Measurements from ENCODE around the gene NOB1. TPM values are rescaled to one million over a fixed set of nuclear protein-coding genes. Genes with fewer than 3 reads are reported as not detected.

Gene NOB1
- total RNA-seq, 1 donor from 2014 or later: 60.3 TPM

DNA sequence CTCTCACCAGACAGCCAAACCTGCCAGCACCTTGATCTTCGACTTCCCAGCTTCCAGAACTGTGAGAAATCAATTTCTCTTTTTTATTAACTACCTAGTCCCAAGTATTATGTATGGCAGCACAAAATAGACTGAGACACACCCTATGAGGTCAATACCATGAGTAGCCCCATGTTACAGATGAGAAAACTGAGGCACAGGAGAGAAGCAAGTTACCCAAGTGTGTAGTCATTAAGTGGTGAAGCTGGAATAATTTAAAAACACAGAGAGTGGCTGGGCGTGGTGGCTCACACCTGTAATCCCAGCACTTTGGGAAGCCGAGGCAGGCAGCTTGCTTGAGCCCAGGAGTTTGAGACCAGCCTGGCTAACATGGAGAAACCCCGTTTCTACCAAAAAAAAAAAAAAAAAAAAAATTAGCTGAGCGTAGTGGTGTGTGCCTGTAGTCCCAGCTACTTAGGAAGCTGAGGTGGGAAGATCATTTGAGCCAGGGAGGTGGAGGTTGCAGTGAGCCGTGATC lies 33.2 kb downstream of the NOB1 start:
- Mint-ChIP-seq H3K9me3 (no peaks in the 10 kb centered on the region), H3K27me3 (no peaks in the 10 kb centered on the region), H3K27ac (peak overlapping the region; percentile 46), H3K4me3 (no peak overlapping the region), H3K36me3 (peaks cover 7% of the 10 kb centered on the region), H3K4me1 (ENCODE audit: unreplicated experiment) (peaks cover 16% of the 10 kb centered on the region)
- TF ChIP-seq, protein P1, sequence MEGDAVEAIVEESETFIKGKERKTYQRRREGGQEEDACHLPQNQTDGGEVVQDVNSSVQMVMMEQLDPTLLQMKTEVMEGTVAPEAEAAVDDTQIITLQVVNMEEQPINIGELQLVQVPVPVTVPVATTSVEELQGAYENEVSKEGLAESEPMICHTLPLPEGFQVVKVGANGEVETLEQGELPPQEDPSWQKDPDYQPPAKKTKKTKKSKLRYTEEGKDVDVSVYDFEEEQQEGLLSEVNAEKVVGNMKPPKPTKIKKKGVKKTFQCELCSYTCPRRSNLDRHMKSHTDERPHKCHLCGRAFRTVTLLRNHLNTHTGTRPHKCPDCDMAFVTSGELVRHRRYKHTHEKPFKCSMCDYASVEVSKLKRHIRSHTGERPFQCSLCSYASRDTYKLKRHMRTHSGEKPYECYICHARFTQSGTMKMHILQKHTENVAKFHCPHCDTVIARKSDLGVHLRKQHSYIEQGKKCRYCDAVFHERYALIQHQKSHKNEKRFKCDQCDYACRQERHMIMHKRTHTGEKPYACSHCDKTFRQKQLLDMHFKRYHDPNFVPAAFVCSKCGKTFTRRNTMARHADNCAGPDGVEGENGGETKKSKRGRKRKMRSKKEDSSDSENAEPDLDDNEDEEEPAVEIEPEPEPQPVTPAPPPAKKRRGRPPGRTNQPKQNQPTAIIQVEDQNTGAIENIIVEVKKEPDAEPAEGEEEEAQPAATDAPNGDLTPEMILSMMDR (conservative IDR thresholded peaks at IDR 0.05): no peak
- peak; percentile 11 for DNase-seq (ENCODE audit: extremely low spot score, unreplicated experiment)

DNA sequence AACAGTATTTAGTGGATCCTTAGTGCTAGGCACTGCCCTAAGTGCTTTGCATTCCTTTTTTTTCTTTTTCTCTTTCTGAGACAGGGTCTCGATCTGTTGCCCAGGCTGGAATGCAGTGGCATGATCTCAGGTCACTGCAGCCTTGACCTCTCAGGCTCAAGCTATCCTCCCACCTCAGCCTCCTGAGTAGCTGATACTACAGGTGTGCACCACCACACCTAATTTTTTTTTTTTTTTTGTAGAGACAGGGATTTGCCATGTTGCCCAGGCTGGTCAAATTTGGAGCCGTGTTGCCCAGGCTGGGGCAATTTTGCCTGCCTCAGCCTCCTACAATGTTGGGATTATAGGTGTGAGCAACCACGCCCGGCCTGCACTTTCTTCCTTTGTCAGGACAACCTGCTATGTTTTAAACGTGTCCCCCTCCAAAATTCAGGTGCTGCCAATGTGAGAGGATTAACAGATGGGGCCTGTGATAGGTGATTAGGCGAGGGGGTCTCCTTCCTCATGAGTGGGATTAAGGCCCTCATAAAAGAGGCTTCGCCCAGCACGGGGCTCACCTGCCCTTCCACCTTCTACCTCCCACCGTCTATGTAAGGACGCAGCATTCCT lies 33.8 kb downstream of the NOB1 start:
- DNase-seq (ENCODE audit: extremely low spot score, unreplicated experiment): peak; percentile 29
- no peak overlapping the region for H3K4me3 Mint-ChIP-seq
- H3K27ac Mint-ChIP-seq: peak overlapping the region; percentile 46
- no peaks in the 10 kb centered on the region for H3K9me3 Mint-ChIP-seq
- peaks cover 7% of the 10 kb centered on the region for H3K36me3 Mint-ChIP-seq
- TF ChIP-seq, protein P1 (conservative IDR thresholded peaks at IDR 0.05): no peak
- no peaks in the 10 kb centered on the region for H3K27me3 Mint-ChIP-seq
- H3K4me1 Mint-ChIP-seq (ENCODE audit: unreplicated experiment): peaks cover 11% of the 10 kb centered on the region

DNA sequence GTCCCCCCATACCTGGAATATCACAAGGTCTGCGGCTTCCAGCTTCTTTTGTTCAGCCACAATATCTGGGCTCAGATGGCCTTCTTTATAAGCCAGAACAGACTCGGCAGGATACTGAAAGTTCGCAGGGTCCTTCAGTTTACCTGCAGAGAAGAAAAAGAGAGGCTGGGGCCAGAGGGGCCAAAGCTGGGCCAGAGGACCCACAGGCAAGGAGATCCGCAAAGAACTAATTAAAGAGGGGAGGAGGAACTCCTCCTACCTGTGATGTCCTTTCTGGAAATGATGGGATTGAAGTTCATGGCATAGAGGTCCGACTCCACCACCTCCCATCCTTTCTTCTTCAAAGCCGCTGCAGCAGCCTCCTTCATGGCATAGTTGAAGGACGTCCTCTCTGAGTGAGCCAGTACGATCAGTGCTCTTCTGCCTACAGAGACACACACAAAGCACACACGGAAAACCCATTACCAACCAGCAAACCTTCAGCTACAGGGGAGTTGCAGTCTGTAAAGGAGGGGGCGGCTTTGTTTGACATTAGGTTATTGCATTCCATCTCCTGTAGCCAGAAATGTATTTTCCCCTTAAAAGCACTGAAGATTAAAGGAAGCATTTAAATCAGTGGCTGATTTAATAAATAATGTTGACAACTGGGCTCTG lies 36.5 kb downstream of the NOB1 start:
- H3K36me3 Mint-ChIP-seq: peaks cover 11% of the 10 kb centered on the region
- DNase-seq (ENCODE audit: extremely low spot score, unreplicated experiment): peak; percentile 20
- H3K27me3 Mint-ChIP-seq: no peaks in the 10 kb centered on the region
- H3K27ac Mint-ChIP-seq: peak overlapping the region; percentile 53
- no peak overlapping the region for H3K4me3 Mint-ChIP-seq
- H3K4me1 Mint-ChIP-seq (ENCODE audit: unreplicated experiment): no peaks in the 10 kb centered on the region
- TF ChIP-seq, protein P1 (conservative IDR thresholded peaks at IDR 0.05): no peak
- no peaks in the 10 kb centered on the region for H3K9me3 Mint-ChIP-seq

DNA sequence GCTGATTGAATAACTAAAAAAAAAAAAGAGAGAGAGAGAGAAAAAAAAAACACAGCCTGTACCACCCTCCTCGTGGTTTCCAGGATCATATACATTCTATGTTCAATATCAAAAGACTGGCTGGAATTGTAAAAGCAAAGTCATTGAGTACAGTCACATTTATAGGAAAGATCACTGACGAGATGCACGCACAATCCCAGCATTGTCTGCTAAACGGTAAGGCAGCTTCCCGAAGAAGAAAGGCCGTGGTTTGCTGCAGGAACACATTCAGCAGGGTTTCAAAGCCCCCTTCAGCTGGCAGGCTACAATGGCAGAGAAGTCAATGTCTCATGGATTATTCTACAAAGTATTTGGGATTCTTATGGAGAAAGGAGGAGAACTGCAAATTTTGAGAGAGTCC lies 37.7 kb downstream of the NOB1 start:
- Mint-ChIP-seq H3K4me1 (ENCODE audit: unreplicated experiment) (no peaks in the 10 kb centered on the region), H3K9me3 (no peaks in the 10 kb centered on the region), H3K27me3 (no peaks in the 10 kb centered on the region), H3K36me3 (peaks cover 11% of the 10 kb centered on the region), H3K4me3 (no peak overlapping the region), H3K27ac (no peak overlapping the region)
- TF ChIP-seq, protein P1 (conservative IDR thresholded peaks at IDR 0.05): no peak
- DNase-seq (ENCODE audit: extremely low spot score, unreplicated experiment): no peak

DNA sequence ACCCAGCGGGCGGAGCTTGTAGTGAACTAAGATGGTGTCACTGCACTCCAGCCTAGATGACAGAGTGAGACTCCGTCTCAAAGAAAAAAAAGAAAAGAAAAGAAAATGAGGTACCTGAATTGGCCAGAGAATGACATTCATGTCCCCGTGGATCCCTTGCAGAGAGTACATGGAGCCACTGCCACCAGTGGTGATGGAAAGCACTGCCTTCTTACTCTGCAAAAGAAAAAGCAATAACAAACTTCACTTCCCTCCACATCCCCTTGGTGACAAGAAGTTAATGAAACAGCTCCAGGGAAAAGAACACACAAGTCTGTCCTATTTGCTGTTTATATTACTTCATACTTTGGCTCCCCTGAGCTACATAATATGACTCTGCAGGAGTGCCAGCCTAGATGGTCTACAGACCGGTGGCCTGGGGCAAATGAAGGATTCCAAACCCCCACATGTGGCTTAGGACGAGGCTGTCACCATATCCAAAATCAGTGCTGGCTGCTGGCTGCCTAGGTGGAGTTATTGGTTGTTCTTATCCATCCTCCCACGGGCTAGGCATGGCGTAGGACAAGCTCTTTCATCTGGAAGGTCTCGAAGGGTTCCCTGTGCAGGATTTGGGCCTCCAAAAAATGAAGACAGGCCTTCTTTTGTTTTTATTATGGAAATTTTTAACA lies 41.7 kb downstream of the NOB1 start:
- TF ChIP-seq, protein P1 (conservative IDR thresholded peaks at IDR 0.05): no peak
- no peak overlapping the region for H3K4me3 Mint-ChIP-seq

More for the DNA sequence above, 41.7 kb downstream of the NOB1 start:
- Mint-ChIP-seq H3K36me3 (peaks cover 7% of the 10 kb centered on the region), H3K27ac (no peak overlapping the region), H3K4me1 (ENCODE audit: unreplicated experiment) (peaks cover 7% of the 10 kb centered on the region), H3K27me3 (no peaks in the 10 kb centered on the region), H3K9me3 (no peaks in the 10 kb centered on the region)
- no peak for DNase-seq (ENCODE audit: extremely low spot score, unreplicated experiment)

Measured in type B pancreatic cell (in vitro differentiated cells).